ELF-1 (cell line): Measurements from ENCODE around the gene MAGEA2B.
A peak's percentile ranks its signal among the peaks of the same experiment; 100 is the strongest.
"Not testable (repeated sequence)": the region's sequence is repeated elsewhere in the genome, so short reads cannot be mapped to it uniquely, and the experiment has no call there.

Experiments
- DNase-seq: peaks from one replicate; pipeline ENCODE4 v3.0.0-alpha.2; 2016; ENCODE audit warnings: low read depth, low spot score

MAGEA2B gene

GRCh38 chrX:152713815-152714787 lies at the start of gene MAGEA2B:
Gene MAGEA2B (plus strand): TSS chrX:152714628. CDS start chrX:152717107, 2,479 bp downstream.
- not testable (repeated sequence) for DNase-seq

GRCh38 chrX:152674135-152674534 lies 40.3 kb upstream of the MAGEA2B start:
- DNase-seq, result no peak

- DNase-seq, result not testable (repeated sequence)
Measured at GRCh38 chrX:152674652-152675051, 39.8 kb upstream of the MAGEA2B start.

- DNase-seq, result not testable (repeated sequence)
Measured at GRCh38 chrX:152681012-152681411, 33.4 kb upstream of the MAGEA2B start.

GRCh38 chrX:152697952-152698931 lies 16.2 kb upstream of the MAGEA2B start, which contains the start of gene MAGEA3:
Gene MAGEA3 (plus strand): TSS chrX:152698794. CDS start chrX:152700833, 2,039 bp downstream.
- not testable (repeated sequence) for DNase-seq

- not testable (repeated sequence) for DNase-seq
Measured at GRCh38 chrX:152700390-152700789, 14.0 kb upstream of the MAGEA2B start.

- not testable (repeated sequence) for DNase-seq
Measured at GRCh38 chrX:152706500-152706899, 7.9 kb upstream of the MAGEA2B start.

- not testable (repeated sequence) for DNase-seq
Measured at GRCh38 chrX:152709173-152709572, 5.3 kb upstream of the MAGEA2B start, which contains the start of gene CSAG2. Gene CSAG2 (minus strand): TSS chrX:152709273. CDS start chrX:152709112, 161 bp downstream.

GRCh38 chrX:152713195-152713594 lies 1.2 kb upstream of the MAGEA2B start:
- DNase-seq, result not testable (repeated sequence)

GRCh38 chrX:152725409-152725808 lies 11.0 kb downstream of the MAGEA2B start:
- DNase-seq, result peak; percentile 28

- no peak for DNase-seq
Measured at GRCh38 chrX:152733261-152733975, 19.0 kb downstream of the MAGEA2B start, which contains the start of the genes CSAG1 and MAGEA12. Gene CSAG1 (minus strand): TSS chrX:152733721. CDS start chrX:152732460, 1,261 bp downstream. Gene MAGEA12 (plus strand): TSS chrX:152733757. CDS start chrX:152736162, 2,405 bp downstream.

- not testable (repeated sequence) for DNase-seq
Measured at GRCh38 chrX:152734143-152734858, 19.9 kb downstream of the MAGEA2B start.

- no peak for DNase-seq
Measured at GRCh38 chrX:152735101-152735500, 20.7 kb downstream of the MAGEA2B start.

- DNase-seq, result no peak
Measured at GRCh38 chrX:152735860-152736511, 21.6 kb downstream of the MAGEA2B start.

- not testable (repeated sequence) for DNase-seq
Measured at GRCh38 chrX:152736528-152736927, 22.1 kb downstream of the MAGEA2B start.

GRCh38 chrX:152738560-152738959 lies 24.1 kb downstream of the MAGEA2B start:
- DNase-seq, result no peak

- not testable (repeated sequence) for DNase-seq
Measured at GRCh38 chrX:152753686-152754650, 39.5 kb downstream of the MAGEA2B start, which contains the start of gene MAGEA2. Gene MAGEA2 (minus strand): TSS chrX:152753842. CDS start chrX:152751363, 2,479 bp downstream.

- not testable (repeated sequence) for DNase-seq
Measured at GRCh38 chrX:152754871-152755270, 40.4 kb downstream of the MAGEA2B start.
